K562 (cell line): Measurements from ENCODE around the gene SPRR2E. TPM values are rescaled to one million over a fixed set of nuclear protein-coding genes. Genes with fewer than 3 reads are reported as not detected.

Source experiments
- CBFA2T2 ChIP-seq: fragments of 450-650 bp; conservative IDR thresholded peaks from 2 replicates; pipeline ENCODE4 v1.6.1; 2017; ENCODE audit warnings: mild to moderate bottlenecking
- CREBBP ChIP-seq: IDR thresholded peaks from one replicate; pipeline ENCODE4 v1.6.1; 2012; ENCODE audit warnings: low read depth, mild to moderate bottlenecking, control low read depth, inconsistent platforms, low read length
- ESRRA ChIP-seq: fragments of 450-650 bp; IDR thresholded peaks from 2 replicates; pipeline ENCODE4 v1.6.1; 2014; ENCODE audit warnings: low read depth, mild to moderate bottlenecking, moderate library complexity, borderline replicate concordance
- ESRRB ChIP-seq: fragments of 250-450 bp; sonication (Bioruptor Pico); IDR thresholded peaks from 2 replicates; pipeline ENCODE4 v1.5.0; 2020; ENCODE audit warnings: mild to moderate bottlenecking, moderate library complexity, borderline replicate concordance
- GABPB2 ChIP-seq: fragments of 250-450 bp; sonication (Bioruptor Pico); conservative IDR thresholded peaks from 2 replicates; pipeline ENCODE4 v1.5.1; 2021; ENCODE audit warnings: mild to moderate bottlenecking
- HDAC1 ChIP-seq, 2 experiments: fragments of 450-650 bp; IDR thresholded peaks; 2 replicates each; pipeline ENCODE4 v1.6.1; 2016 to 2017; ENCODE audit warnings: inconsistent platforms in 1 of 2, mild to moderate bottlenecking in 1 of 2, moderate library complexity in 1 of 2
- HNRNPLL ChIP-seq: fragments of 200-400 bp; formaldehyde crosslinking; IDR thresholded peaks from 2 replicates; pipeline ENCODE4 v1.6.1; 2017; ENCODE audit warnings: low read length, low read depth, mild to moderate bottlenecking; ENCODE audit not compliant: poor library complexity, severe bottlenecking
- LARP7 ChIP-seq: fragments of 450-650 bp; IDR thresholded peaks from 2 replicates; pipeline ENCODE4 v1.6.1; 2016
- polyA plus RNA-seq, 8 experiments: library from polyadenylated mRNA; depleted of rRNA in 4 of 8; stranded (reverse) in 5 of 8; unstranded in 3 of 8; fragments of >200 nt; fragmentation: Nextera tagmentation in 2 of 8; fragmentation: Illumina TruSeq in 1 of 8; extraction: Ambion mirVana in 2 of 8; extraction: Trizol in 1 of 8; gene quantifications; 2 replicates each; pipeline versions ENCODE4 v1.2.1 to v1.2.3, GENCODE V29; 2011 to 2014; ENCODE audit warnings: inconsistent platforms in 1 of 8, missing spikeins in 1 of 8
- total RNA-seq, 7 experiments: library from RNA; depleted of rRNA in 6 of 7; stranded (reverse); fragments of >200 nt in 6 of 7; fragmentation: Illumina TruSeq in 2 of 7; extraction: Trizol in 2 of 7; gene quantifications; 2 replicates each; pipeline versions ENCODE4 v1.2.1 to v1.2.3, GENCODE V29; 2011 to 2021; ENCODE audit warnings: low replicate concordance in 1 of 7
- TF ChIP-seq, protein P1 (sequence below): fragments of 250-450 bp; sonication (Bioruptor Pico); IDR thresholded peaks from 2 replicates; pipeline ENCODE4 v1.4.0; 2020
- TF ChIP-seq, protein P2 (sequence below): IDR thresholded peaks from 2 replicates; pipeline ENCODE4 v1.6.1; 2012; ENCODE audit warnings: low read depth, low read length, improper control_type of control experiment, borderline replicate concordance
- TF ChIP-seq, protein P3 (sequence below), 2 experiments: fragments of 150-350 bp in 1 of 2; IDR thresholded peaks; 2 replicates each; pipeline ENCODE4 v1.6.1; 2012 to 2016; ENCODE audit warnings: low read depth in 2 of 2, low read length in 2 of 2, mild to moderate bottlenecking in 1 of 2, moderate library complexity in 1 of 2
- TF ChIP-seq, protein P4 (sequence below): sonication (generic); formaldehyde crosslinking; IDR thresholded peaks from 2 replicates; pipeline ENCODE4 v1.8.0; 2022; ENCODE audit warnings: mild to moderate bottlenecking, missing genetic modification reagents, borderline replicate concordance

Gene SPRR2E
- total and polyA plus RNA-seq, 9 of the 15 experiments (the other 6 are each of a cell fraction or from before 2014, with no cell fraction given), result not detected

DNA sequence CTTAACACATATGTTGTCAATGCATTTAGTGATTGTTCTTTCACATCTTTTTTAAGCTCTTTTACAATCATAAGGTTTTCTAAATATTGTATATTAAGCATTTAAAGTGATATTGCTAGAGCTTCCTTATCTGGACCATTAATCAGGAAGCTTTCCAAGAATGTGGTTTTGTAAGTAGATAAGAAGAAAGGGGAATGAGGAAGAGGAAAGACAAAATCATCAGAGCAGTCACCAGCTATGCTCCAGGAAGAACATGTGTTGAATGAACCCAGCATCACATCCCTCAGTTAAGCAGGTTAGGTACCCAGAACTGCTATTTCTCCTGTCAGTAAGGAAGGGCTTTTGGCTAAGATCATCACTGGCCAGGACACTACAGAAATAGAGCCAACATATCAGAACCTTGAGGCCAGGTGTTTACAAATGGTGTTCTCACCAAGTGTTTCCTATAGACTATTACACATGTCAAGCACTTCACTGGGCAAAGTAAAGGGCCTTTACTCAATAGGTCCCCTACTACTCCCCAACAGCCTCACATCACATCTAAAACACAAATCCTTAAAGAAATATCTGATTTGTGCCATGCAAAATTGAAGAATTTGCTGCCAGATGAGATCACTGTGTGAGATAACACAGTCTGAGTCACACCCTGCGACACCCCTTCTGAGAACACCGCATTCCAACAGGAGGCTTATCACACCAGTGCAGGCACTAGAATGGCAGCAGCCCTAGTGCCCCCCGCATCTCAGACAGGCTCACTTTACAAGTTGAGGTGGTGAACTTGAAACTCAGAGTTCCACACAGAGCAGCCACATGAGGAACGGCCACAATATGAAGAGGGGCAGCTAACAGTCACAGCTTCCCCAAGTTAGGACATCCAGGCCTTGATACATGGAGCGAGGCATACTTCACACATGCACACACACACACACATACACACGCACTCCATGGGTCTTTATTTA lies 35.2 kb downstream of the SPRR2E start (continued):
- TF ChIP-seq, protein P1, sequence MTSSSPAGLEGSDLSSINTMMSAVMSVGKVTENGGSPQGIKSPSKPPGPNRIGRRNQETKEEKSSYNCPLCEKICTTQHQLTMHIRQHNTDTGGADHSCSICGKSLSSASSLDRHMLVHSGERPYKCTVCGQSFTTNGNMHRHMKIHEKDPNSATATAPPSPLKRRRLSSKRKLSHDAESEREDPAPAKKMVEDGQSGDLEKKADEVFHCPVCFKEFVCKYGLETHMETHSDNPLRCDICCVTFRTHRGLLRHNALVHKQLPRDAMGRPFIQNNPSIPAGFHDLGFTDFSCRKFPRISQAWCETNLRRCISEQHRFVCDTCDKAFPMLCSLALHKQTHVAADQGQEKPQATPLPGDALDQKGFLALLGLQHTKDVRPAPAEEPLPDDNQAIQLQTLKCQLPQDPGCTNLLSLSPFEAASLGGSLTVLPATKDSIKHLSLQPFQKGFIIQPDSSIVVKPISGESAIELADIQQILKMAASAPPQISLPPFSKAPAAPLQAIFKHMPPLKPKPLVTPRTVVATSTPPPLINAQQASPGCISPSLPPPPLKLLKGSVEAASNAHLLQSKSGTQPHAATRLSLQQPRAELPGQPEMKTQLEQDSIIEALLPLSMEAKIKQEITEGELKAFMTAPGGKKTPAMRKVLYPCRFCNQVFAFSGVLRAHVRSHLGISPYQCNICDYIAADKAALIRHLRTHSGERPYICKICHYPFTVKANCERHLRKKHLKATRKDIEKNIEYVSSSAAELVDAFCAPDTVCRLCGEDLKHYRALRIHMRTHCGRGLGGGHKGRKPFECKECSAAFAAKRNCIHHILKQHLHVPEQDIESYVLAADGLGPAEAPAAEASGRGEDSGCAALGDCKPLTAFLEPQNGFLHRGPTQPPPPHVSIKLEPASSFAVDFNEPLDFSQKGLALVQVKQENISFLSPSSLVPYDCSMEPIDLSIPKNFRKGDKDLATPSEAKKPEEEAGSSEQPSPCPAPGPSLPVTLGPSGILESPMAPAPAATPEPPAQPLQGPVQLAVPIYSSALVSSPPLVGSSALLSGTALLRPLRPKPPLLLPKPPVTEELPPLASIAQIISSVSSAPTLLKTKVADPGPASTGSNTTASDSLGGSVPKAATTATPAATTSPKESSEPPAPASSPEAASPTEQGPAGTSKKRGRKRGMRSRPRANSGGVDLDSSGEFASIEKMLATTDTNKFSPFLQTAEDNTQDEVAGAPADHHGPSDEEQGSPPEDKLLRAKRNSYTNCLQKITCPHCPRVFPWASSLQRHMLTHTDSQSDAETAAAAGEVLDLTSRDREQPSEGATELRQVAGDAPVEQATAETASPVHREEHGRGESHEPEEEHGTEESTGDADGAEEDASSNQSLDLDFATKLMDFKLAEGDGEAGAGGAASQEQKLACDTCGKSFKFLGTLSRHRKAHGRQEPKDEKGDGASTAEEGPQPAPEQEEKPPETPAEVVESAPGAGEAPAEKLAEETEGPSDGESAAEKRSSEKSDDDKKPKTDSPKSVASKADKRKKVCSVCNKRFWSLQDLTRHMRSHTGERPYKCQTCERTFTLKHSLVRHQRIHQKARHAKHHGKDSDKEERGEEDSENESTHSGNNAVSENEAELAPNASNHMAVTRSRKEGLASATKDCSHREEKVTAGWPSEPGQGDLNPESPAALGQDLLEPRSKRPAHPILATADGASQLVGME (CRISPR knock-in tag), result no peak
- TF ChIP-seq, protein P2, sequence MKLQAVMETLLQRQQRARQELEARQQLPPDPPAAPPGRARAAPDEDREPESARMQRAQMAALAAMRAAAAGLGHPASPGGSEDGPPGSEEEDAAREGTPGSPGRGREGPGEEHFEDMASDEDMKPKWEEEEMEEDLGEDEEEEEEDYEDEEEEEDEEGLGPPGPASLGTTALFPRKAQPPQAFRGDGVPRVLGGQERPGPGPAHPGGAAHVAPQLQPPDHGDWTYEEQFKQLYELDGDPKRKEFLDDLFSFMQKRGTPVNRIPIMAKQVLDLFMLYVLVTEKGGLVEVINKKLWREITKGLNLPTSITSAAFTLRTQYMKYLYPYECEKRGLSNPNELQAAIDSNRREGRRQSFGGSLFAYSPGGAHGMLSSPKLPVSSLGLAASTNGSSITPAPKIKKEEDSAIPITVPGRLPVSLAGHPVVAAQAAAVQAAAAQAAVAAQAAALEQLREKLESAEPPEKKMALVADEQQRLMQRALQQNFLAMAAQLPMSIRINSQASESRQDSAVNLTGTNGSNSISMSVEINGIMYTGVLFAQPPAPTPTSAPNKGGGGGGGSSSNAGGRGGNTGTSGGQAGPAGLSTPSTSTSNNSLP, result peak; percentile 52; the same call in 1 of the 2 replicates
- TF ChIP-seq CREBBP (no peak), HDAC1 (IDR thresholded peaks at IDR 0.05) (peak in 1 of 2 experiments; percentile 52; a peak in 2 of 4 replicates), ESRRA (peak; percentile 57; the same call in 1 of the 2 replicates), ESRRB (CRISPR knock-in tag) (no peak), LARP7 (peak; percentile 86; the same call in 1 of the 2 replicates), CBFA2T2 (peak; percentile 87), HNRNPLL (no peak), GABPB2 (no peak)
- TF ChIP-seq, protein P3, sequence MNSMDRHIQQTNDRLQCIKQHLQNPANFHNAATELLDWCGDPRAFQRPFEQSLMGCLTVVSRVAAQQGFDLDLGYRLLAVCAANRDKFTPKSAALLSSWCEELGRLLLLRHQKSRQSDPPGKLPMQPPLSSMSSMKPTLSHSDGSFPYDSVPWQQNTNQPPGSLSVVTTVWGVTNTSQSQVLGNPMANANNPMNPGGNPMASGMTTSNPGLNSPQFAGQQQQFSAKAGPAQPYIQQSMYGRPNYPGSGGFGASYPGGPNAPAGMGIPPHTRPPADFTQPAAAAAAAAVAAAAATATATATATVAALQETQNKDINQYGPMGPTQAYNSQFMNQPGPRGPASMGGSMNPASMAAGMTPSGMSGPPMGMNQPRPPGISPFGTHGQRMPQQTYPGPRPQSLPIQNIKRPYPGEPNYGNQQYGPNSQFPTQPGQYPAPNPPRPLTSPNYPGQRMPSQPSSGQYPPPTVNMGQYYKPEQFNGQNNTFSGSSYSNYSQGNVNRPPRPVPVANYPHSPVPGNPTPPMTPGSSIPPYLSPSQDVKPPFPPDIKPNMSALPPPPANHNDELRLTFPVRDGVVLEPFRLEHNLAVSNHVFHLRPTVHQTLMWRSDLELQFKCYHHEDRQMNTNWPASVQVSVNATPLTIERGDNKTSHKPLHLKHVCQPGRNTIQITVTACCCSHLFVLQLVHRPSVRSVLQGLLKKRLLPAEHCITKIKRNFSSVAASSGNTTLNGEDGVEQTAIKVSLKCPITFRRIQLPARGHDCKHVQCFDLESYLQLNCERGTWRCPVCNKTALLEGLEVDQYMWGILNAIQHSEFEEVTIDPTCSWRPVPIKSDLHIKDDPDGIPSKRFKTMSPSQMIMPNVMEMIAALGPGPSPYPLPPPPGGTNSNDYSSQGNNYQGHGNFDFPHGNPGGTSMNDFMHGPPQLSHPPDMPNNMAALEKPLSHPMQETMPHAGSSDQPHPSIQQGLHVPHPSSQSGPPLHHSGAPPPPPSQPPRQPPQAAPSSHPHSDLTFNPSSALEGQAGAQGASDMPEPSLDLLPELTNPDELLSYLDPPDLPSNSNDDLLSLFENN (IDR thresholded peaks at IDR 0.05; ENCODE audit: low read depth in 2 of 2, low read length in 2 of 2), result peak in 1 of 2 experiments; percentile 90; a peak in 2 of 4 replicates
- TF ChIP-seq, protein P4, sequence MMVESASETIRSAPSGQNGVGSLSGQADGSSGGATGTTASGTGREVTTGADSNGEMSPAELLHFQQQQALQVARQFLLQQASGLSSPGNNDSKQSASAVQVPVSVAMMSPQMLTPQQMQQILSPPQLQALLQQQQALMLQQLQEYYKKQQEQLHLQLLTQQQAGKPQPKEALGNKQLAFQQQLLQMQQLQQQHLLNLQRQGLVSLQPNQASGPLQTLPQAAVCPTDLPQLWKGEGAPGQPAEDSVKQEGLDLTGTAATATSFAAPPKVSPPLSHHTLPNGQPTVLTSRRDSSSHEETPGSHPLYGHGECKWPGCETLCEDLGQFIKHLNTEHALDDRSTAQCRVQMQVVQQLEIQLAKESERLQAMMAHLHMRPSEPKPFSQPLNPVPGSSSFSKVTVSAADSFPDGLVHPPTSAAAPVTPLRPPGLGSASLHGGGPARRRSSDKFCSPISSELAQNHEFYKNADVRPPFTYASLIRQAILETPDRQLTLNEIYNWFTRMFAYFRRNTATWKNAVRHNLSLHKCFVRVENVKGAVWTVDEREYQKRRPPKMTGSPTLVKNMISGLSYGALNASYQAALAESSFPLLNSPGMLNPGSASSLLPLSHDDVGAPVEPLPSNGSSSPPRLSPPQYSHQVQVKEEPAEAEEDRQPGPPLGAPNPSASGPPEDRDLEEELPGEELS (CRISPR knock-in tag), result no peak
